ENCODE results near the gene E2F3.

DNA sequence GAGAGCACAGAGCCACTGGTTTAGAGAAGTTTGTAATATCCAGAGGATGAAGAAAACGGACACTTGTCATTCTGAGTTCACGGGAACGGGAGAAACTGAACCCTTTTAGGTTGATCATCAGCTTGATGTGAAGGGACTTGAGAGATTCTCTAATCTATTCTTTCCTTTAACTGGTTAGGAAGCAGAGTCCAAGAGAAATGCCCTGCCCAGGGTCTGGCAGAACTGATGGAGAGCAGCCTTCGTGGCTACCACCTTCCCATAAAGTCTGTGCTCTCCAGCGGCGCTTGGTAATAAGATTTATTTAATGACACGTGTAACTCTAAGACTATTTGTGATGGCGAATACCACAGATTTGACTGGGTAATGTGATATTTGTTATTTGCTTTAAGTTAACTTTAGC lies 36.0 kb downstream of the E2F3 start:
- no peak for TF ChIP-seq ZNF274 (IDR thresholded peaks at IDR 0.05; ENCODE audit: insufficient read depth, insufficient read length)
- no peak for TF ChIP-seq YY1 (IDR thresholded peaks at IDR 0.05; ENCODE audit: low read depth, low read length)
- no peak for TF ChIP-seq HSF1 (IDR thresholded peaks at IDR 0.05; ENCODE audit: low read depth, low read length)
- no peak for TF ChIP-seq NR2C2 (IDR thresholded peaks at IDR 0.05; ENCODE audit: borderline replicate concordance, control insufficient read depth, insufficient read length, low read depth)
- no peak for TF ChIP-seq RAD21 (IDR thresholded peaks at IDR 0.05; ENCODE audit: insufficient read depth, low read depth, low read length)
- TF ChIP-seq, protein P1, sequence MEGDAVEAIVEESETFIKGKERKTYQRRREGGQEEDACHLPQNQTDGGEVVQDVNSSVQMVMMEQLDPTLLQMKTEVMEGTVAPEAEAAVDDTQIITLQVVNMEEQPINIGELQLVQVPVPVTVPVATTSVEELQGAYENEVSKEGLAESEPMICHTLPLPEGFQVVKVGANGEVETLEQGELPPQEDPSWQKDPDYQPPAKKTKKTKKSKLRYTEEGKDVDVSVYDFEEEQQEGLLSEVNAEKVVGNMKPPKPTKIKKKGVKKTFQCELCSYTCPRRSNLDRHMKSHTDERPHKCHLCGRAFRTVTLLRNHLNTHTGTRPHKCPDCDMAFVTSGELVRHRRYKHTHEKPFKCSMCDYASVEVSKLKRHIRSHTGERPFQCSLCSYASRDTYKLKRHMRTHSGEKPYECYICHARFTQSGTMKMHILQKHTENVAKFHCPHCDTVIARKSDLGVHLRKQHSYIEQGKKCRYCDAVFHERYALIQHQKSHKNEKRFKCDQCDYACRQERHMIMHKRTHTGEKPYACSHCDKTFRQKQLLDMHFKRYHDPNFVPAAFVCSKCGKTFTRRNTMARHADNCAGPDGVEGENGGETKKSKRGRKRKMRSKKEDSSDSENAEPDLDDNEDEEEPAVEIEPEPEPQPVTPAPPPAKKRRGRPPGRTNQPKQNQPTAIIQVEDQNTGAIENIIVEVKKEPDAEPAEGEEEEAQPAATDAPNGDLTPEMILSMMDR (IDR thresholded peaks at IDR 0.05 in 2 of 3, conservative IDR thresholded peaks at IDR 0.05 in 1 of 3; ENCODE audit: control insufficient read depth in 2 of 3, extremely low read depth in 1 of 3, insufficient read depth in 1 of 3, low read depth in 3 of 3, low read length in 3 of 3) = no peak
- no peak for TF ChIP-seq SPI1 (IDR thresholded peaks at IDR 0.05; ENCODE audit: borderline replicate concordance, insufficient read depth, low read depth, low read length)
